Type B pancreatic cell (in vitro differentiated cells): ENCODE data around the gene POGZ. TPM values are rescaled to one million over a fixed set of nuclear protein-coding genes. Genes with fewer than 3 reads are reported as not detected.
A peak's percentile ranks its signal among the peaks of the same experiment; 100 is the strongest.
"Not testable (repeated sequence)": the region's sequence is repeated elsewhere in the genome, so short reads cannot be mapped to it uniquely, and the experiment has no call there.

Source experiments
- DNase-seq: peaks from one replicate; pipeline ENCODE4 v3.0.0; 2021; ENCODE audit warnings: mixed read lengths; ENCODE audit not compliant: unreplicated experiment; ENCODE audit errors: extremely low spot score
- H3K27ac Mint-ChIP-seq: 2 replicates; pipeline ENCODE4 v1.8.0; 2021; ENCODE audit warnings: mild to moderate bottlenecking, mixed read lengths
- H3K27me3 Mint-ChIP-seq: 2 replicates; pipeline ENCODE4 v1.8.0; 2021; ENCODE audit warnings: mixed read lengths
- H3K36me3 Mint-ChIP-seq: 2 replicates; pipeline ENCODE4 v1.8.0; 2021; ENCODE audit warnings: mixed read lengths
- H3K4me1 Mint-ChIP-seq: one replicate; pipeline ENCODE4 v1.8.0; 2021; ENCODE audit warnings: mixed read lengths; ENCODE audit not compliant: unreplicated experiment
- H3K4me3 Mint-ChIP-seq: 2 replicates; pipeline ENCODE4 v1.8.0; 2021; ENCODE audit warnings: mild to moderate bottlenecking, mixed read lengths
- H3K9me3 Mint-ChIP-seq: 2 replicates; pipeline ENCODE4 v1.8.0; 2021; ENCODE audit warnings: mixed read lengths
- total RNA-seq: library from RNA; stranded (reverse); gene quantifications from 2 replicates; pipeline ENCODE4 v1.2.1, GENCODE V29; 2021; ENCODE audit warnings: low replicate concordance
- TF ChIP-seq, protein P1 (sequence below): fragments of 200-600 bp; sonication (generic); conservative IDR thresholded peaks from 2 replicates; pipeline ENCODE4 v1.5.0; 2021; ENCODE audit warnings: antibody characterized with exemption, mild to moderate bottlenecking

POGZ gene
- total RNA-seq, 1 donor from 2014 or later, result 126 TPM

- peak; percentile 78 for DNase-seq
- TF ChIP-seq, protein P1, sequence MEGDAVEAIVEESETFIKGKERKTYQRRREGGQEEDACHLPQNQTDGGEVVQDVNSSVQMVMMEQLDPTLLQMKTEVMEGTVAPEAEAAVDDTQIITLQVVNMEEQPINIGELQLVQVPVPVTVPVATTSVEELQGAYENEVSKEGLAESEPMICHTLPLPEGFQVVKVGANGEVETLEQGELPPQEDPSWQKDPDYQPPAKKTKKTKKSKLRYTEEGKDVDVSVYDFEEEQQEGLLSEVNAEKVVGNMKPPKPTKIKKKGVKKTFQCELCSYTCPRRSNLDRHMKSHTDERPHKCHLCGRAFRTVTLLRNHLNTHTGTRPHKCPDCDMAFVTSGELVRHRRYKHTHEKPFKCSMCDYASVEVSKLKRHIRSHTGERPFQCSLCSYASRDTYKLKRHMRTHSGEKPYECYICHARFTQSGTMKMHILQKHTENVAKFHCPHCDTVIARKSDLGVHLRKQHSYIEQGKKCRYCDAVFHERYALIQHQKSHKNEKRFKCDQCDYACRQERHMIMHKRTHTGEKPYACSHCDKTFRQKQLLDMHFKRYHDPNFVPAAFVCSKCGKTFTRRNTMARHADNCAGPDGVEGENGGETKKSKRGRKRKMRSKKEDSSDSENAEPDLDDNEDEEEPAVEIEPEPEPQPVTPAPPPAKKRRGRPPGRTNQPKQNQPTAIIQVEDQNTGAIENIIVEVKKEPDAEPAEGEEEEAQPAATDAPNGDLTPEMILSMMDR, result peak; percentile 45
- Mint-ChIP-seq H3K4me3 (peak within 1 kb of the TSS; percentile 97), H3K4me1 (peaks cover 20% of the 10 kb centered on the region), H3K9me3 (peaks cover 4% of the 10 kb centered on the region), H3K27ac (peak within 1 kb of the TSS; percentile 97), H3K27me3 (peaks cover 3% of the 10 kb centered on the region), H3K36me3 (peaks cover 23% of the 10 kb centered on the region)
Measured at GRCh38 chr1:151399324-151400171, 59.7 kb downstream of the POGZ start, which contains the start of gene PSMB4. TSS of gene PSMB4 (plus strand) at chr1:151399573. CDS start at chr1:151399588, 15 bp downstream.

DNA sequence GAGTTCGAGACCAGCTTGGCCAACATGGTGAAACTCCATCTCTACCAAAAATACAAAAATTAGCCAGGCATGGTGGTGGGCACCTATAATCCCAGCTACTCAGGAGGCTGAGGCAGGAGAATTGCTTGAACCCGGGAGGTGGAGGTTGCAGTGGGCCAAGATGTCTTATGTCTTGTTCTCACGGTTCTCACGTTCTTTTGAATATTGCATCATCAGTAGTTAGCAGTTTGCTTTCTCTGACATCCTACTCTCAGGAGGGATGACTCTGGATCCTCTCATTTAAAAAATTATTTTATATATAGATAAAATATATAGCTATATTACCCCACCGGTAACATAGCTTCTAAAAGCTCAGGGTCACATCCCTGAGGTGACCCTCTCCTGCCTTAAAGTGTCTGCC lies 63.0 kb downstream of the POGZ start:
- Mint-ChIP-seq H3K36me3 (peaks cover 14% of the 10 kb centered on the region), H3K4me1 (peaks cover 19% of the 10 kb centered on the region)
- not testable (repeated sequence) for H3K27me3 Mint-ChIP-seq, H3K4me3 Mint-ChIP-seq, H3K27ac Mint-ChIP-seq, H3K9me3 Mint-ChIP-seq, DNase-seq

DNA sequence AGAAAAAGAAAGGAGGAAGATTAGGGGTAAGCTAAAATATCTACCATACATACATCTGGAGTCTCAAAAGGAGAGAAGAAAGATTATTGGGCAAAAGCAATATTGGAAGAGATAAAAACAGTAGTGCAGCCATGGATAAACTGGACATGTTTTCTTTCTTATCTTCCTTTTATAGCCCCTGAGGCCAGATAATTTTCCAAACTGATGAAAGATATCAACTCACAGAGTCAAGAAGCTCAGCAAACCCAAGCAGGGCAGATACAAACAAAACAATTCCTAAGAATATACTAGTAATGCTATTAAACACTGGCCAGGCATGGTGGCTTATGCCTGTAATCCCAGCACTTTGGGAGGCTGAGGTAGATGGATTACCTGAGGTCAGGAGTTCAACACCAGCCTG lies 65.7 kb downstream of the POGZ start:
- Mint-ChIP-seq H3K27me3 (no peaks in the 10 kb centered on the region), H3K36me3 (no peaks in the 10 kb centered on the region), H3K4me3 (no peak overlapping the region), H3K4me1 (no peaks in the 10 kb centered on the region), H3K9me3 (no peaks in the 10 kb centered on the region), H3K27ac (no peak overlapping the region)
- no peak for DNase-seq
- TF ChIP-seq, protein P1, result no peak

- Mint-ChIP-seq H3K27ac (no peak overlapping the region), H3K4me3 (no peak overlapping the region), H3K9me3 (no peaks in the 10 kb centered on the region), H3K27me3 (no peaks in the 10 kb centered on the region), H3K36me3 (no peaks in the 10 kb centered on the region), H3K4me1 (no peaks in the 10 kb centered on the region)
- TF ChIP-seq, protein P1, result no peak
- no peak for DNase-seq
Measured at GRCh38 chr1:151391079-151391563, 68.2 kb downstream of the POGZ start.

DNA sequence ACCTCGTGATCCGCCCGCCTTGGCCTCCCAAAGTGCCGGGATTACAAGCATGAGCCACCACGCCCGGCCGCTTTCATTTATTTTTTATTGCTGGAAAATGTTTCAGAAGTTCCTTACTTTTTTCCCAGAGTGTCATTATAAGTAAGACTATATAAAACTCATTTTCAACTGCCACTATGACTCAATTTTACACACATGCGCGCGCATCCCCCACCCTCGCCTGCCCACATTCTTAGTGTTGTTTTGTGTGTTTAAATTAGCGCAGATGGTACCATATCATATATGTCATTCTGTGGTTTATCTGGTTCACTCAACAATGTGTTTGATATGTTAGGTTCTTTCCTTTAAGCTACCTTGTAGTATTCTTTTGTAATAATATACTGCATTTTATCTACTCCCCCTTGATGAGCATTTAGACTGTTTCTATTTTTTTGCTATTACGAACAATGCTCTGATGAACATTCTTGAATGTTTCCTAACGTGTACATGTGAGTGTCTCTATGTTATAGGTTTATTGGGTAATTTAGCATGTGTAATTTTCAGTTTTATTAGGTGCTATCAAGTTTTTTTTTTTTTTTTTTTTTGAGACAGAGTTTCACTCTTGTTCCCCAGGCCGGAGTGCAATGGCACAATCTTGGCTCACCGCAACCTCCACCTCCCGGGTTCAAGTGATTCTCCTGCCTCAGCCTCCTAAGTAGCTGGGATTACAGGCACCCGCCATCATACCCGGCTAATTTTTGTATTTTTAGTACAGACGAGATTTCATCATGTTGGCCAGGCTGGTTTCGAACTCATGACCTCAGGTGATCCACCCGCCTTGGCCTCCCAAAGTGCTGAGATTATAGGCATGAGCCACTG lies 68.8 kb downstream of the POGZ start:
- not testable (repeated sequence) for H3K27me3 Mint-ChIP-seq, H3K4me3 Mint-ChIP-seq, H3K36me3 Mint-ChIP-seq, H3K4me1 Mint-ChIP-seq, DNase-seq, H3K9me3 Mint-ChIP-seq, H3K27ac Mint-ChIP-seq

DNA sequence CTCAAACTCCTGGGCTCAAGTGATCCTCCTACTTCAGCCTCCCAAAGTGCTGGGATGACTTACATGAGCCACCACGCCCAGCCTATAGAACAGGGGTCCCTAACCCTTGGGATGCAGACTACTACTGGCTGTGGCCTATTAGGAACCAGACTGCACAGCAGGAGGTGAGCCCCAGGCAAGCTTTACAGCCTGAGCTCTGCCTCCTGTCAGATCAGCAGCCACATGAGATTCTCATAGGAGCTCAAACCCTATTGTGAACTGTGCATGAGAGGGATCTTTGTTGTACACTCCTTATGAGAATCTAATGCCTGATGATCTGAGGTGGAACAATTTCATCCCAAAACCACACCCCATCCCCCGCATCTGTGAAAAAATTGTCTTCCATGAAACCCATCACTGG lies 73.3 kb downstream of the POGZ start:
- no peaks in the 10 kb centered on the region for H3K36me3 Mint-ChIP-seq
- no peak for DNase-seq
- no peak overlapping the region for H3K27ac Mint-ChIP-seq
- no peaks in the 10 kb centered on the region for H3K27me3 Mint-ChIP-seq
- TF ChIP-seq, protein P1, result no peak
- H3K4me1 Mint-ChIP-seq, result no peaks in the 10 kb centered on the region
- no peak overlapping the region for H3K4me3 Mint-ChIP-seq
- H3K9me3 Mint-ChIP-seq, result no peaks in the 10 kb centered on the region
